ENCODE data around the gene ANKMY1.

GRCh38 chr2:240575101-240575965 is 17.5 kb upstream of the ANKMY1 start:
- TF ChIP-seq CTCF (conservative IDR thresholded peaks at IDR 0.05 in 1 of 2, IDR thresholded peaks at IDR 0.05 in 1 of 2; ENCODE audit: extremely low read depth in 1 of 2, insufficient read depth in 1 of 2, low read depth in 1 of 2, low read length in 2 of 2) (no peak), EZH2 (IDR thresholded peaks at IDR 0.05; ENCODE audit: borderline replicate concordance, low read length) (no peak)

Measured in mammary epithelial cell (primary cell).